H1 (cell line): ENCODE results near the gene PELI2.

ENCODE experiments used
- CTCF ChIP-seq, 3 experiments: IDR thresholded peaks; 1 replicate in 2 of 3; 2 replicates in 1 of 3; pipeline versions ENCODE4 v1.5.1 to v1.6.1; 2011; ENCODE audit warnings: low read length in 3 of 3, mild to moderate bottlenecking in 3 of 3, inconsistent platforms in 2 of 3, low read depth in 1 of 3, moderate library complexity in 1 of 3; ENCODE audit not compliant: insufficient read depth in 1 of 3; ENCODE audit errors: control extremely low read depth in 1 of 3
- MAX ChIP-seq: IDR thresholded peaks from 2 replicates; pipeline ENCODE4 v1.6.1; 2012; ENCODE audit warnings: inconsistent platforms
- POLR2A ChIP-seq, 2 experiments: IDR thresholded peaks; 1 replicate in 1 of 2; 2 replicates in 1 of 2; pipeline ENCODE4 v1.6.1; 2011; ENCODE audit warnings: low read depth in 2 of 2, low read length in 2 of 2, mild to moderate bottlenecking in 2 of 2; ENCODE audit errors: control extremely low read depth in 1 of 2

GRCh38 chr14:56129092-56129491 is 10.9 kb downstream of the PELI2 start:
- TF ChIP-seq MAX (no peak), CTCF (IDR thresholded peaks at IDR 0.05; ENCODE audit: control extremely low read depth in 1 of 3, insufficient read depth in 1 of 3, low read depth in 1 of 3, low read length in 3 of 3) (no peak), POLR2A (IDR thresholded peaks at IDR 0.05; ENCODE audit: control extremely low read depth in 1 of 2, low read depth in 2 of 2, low read length in 2 of 2) (no peak)
